HG03135 (cell line): ENCODE results near the gene GNAT3.

Source experiments
- ATAC-seq: cut with Tn5 transposase; IDR thresholded peaks from one replicate; pipeline ENCODE4 v1.9.1; 2021; ENCODE audit warnings: mild to moderate bottlenecking, moderate library complexity; ENCODE audit not compliant: unreplicated experiment

GNAT3 gene

GRCh38 chr7:80467069-80467468 lies 44.8 kb downstream of the GNAT3 start:
- ATAC-seq: no peak

- no peak for ATAC-seq
Observed at GRCh38 chr7:80466636-80467035, 45.2 kb downstream of the GNAT3 start.

GRCh38 chr7:80464211-80464610 lies 47.7 kb downstream of the GNAT3 start:
- no peak for ATAC-seq

- ATAC-seq: no peak
Observed at GRCh38 chr7:80463272-80463920, 48.5 kb downstream of the GNAT3 start.

GRCh38 chr7:80460857-80461256 lies 51.0 kb downstream of the GNAT3 start:
- ATAC-seq: no peak

GRCh38 chr7:80459776-80460510 lies 51.9 kb downstream of the GNAT3 start:
- no peak for ATAC-seq

- ATAC-seq: no peak
Observed at GRCh38 chr7:80458822-80459725, 52.8 kb downstream of the GNAT3 start.

- no peak for ATAC-seq
Observed at GRCh38 chr7:80453699-80454340, 58.0 kb downstream of the GNAT3 start.

- no peak for ATAC-seq
Observed at GRCh38 chr7:80450621-80451308, 61.1 kb downstream of the GNAT3 start.

GRCh38 chr7:80449836-80450235 lies 62.0 kb downstream of the GNAT3 start:
- no peak for ATAC-seq

GRCh38 chr7:80445351-80445750 lies 66.5 kb downstream of the GNAT3 start:
- no peak for ATAC-seq

- ATAC-seq: no peak
Observed at GRCh38 chr7:80444811-80445210, 67.1 kb downstream of the GNAT3 start.

- ATAC-seq: no peak
Observed at GRCh38 chr7:80443325-80443724, 68.5 kb downstream of the GNAT3 start.

GRCh38 chr7:80440883-80441282 lies 71.0 kb downstream of the GNAT3 start:
- no peak for ATAC-seq

- ATAC-seq: no peak
Observed at GRCh38 chr7:80439894-80440821, 71.7 kb downstream of the GNAT3 start.

GRCh38 chr7:80435521-80435920 lies 76.3 kb downstream of the GNAT3 start:
- no peak for ATAC-seq

- ATAC-seq: no peak
Observed at GRCh38 chr7:80434047-80434446, 77.8 kb downstream of the GNAT3 start.

GRCh38 chr7:80432166-80432565 lies 79.7 kb downstream of the GNAT3 start:
- ATAC-seq: no peak

- no peak for ATAC-seq
Observed at GRCh38 chr7:80429181-80429580, 82.7 kb downstream of the GNAT3 start.
